Measurements from ENCODE around the gene ERG.

Gene ERG

GRCh38 chr21:38525454-38525853 lies 27.2 kb upstream of the ERG start:
- ATAC-seq (ENCODE audit: low read depth) (no peak), DNase-seq (ENCODE audit: low spot score) (no peak)
- Histone ChIP-seq H3K27ac (ENCODE audit: poor library complexity, severe bottlenecking) (no peak overlapping the region), H3K27me3 (ENCODE audit: insufficient read depth, poor library complexity, severe bottlenecking) (peaks cover 3% of the 10 kb centered on the region), H3K4me1 (ENCODE audit: insufficient read depth, poor library complexity, severe bottlenecking) (no peaks in the 10 kb centered on the region), H3K36me3 (ENCODE audit: low read depth) (no peaks in the 10 kb centered on the region), H3K4me3 (ENCODE audit: severe bottlenecking) (no peak overlapping the region), H3K9me3 (ENCODE audit: severe bottlenecking) (no peaks in the 10 kb centered on the region)
- TF ChIP-seq CTCF (IDR thresholded peaks at IDR 0.05; ENCODE audit: poor library complexity, severe bottlenecking): no peak

- TF ChIP-seq CTCF (IDR thresholded peaks at IDR 0.05; ENCODE audit: poor library complexity, severe bottlenecking): no peak
- DNase-seq (ENCODE audit: low spot score): no peak
Observed at GRCh38 chr21:38524168-38525153, 26.2 kb upstream of the ERG start.

GRCh38 chr21:38520511-38520910 lies 22.2 kb upstream of the ERG start:
- DNase-seq (ENCODE audit: low spot score): no peak
- Histone ChIP-seq H3K9me3 (ENCODE audit: severe bottlenecking) (no peaks in the 10 kb centered on the region), H3K27me3 (ENCODE audit: insufficient read depth, poor library complexity, severe bottlenecking) (peaks cover 3% of the 10 kb centered on the region), H3K4me1 (ENCODE audit: insufficient read depth, poor library complexity, severe bottlenecking) (no peaks in the 10 kb centered on the region), H3K36me3 (ENCODE audit: low read depth) (no peaks in the 10 kb centered on the region), H3K27ac (ENCODE audit: poor library complexity, severe bottlenecking) (no peak overlapping the region), H3K4me3 (ENCODE audit: severe bottlenecking) (no peak overlapping the region)
- ATAC-seq (ENCODE audit: low read depth): no peak
- TF ChIP-seq CTCF (IDR thresholded peaks at IDR 0.05; ENCODE audit: poor library complexity, severe bottlenecking): no peak

More at GRCh38 chr21:38524168-38525153, 26.2 kb upstream of the ERG start:
- ATAC-seq (ENCODE audit: low read depth): no peak
- Histone ChIP-seq H3K36me3 (ENCODE audit: low read depth) (no peaks in the 10 kb centered on the region), H3K4me3 (ENCODE audit: severe bottlenecking) (no peak overlapping the region), H3K27me3 (ENCODE audit: insufficient read depth, poor library complexity, severe bottlenecking) (peaks cover 3% of the 10 kb centered on the region), H3K4me1 (ENCODE audit: insufficient read depth, poor library complexity, severe bottlenecking) (no peaks in the 10 kb centered on the region), H3K27ac (ENCODE audit: poor library complexity, severe bottlenecking) (no peak overlapping the region), H3K9me3 (ENCODE audit: severe bottlenecking) (no peaks in the 10 kb centered on the region)

GRCh38 chr21:38511662-38512243 lies 13.5 kb upstream of the ERG start:
- TF ChIP-seq CTCF (IDR thresholded peaks at IDR 0.05; ENCODE audit: poor library complexity, severe bottlenecking): no peak
- DNase-seq (ENCODE audit: low spot score): no peak
- Histone ChIP-seq H3K4me1 (ENCODE audit: insufficient read depth, poor library complexity, severe bottlenecking) (no peaks in the 10 kb centered on the region), H3K27me3 (ENCODE audit: insufficient read depth, poor library complexity, severe bottlenecking) (no peaks in the 10 kb centered on the region), H3K27ac (ENCODE audit: poor library complexity, severe bottlenecking) (no peak overlapping the region), H3K9me3 (ENCODE audit: severe bottlenecking) (no peaks in the 10 kb centered on the region), H3K4me3 (ENCODE audit: severe bottlenecking) (no peak overlapping the region), H3K36me3 (ENCODE audit: low read depth) (no peaks in the 10 kb centered on the region)
- ATAC-seq (ENCODE audit: low read depth): no peak

Data from RWPE2 (cell line).